H1 (cell line): ENCODE measurements around the gene AKAP12. TPM values are rescaled to one million over a fixed set of nuclear protein-coding genes. Genes with fewer than 3 reads are reported as not detected.

ENCODE experiments used
- CTCF ChIA-PET: fragments of 300-600 bp; sonication (Branson Sonifier 250); formaldehyde crosslinking; loops from one replicate; lab custom pipeline; 2021; ENCODE audit not compliant: partially characterized antibody; lab: Charles Lee
- POLR2A ChIA-PET: fragments of 300-600 bp; sonication (Branson Sonifier 250); formaldehyde crosslinking; loops from one replicate; lab custom pipeline; 2021; ENCODE audit warnings: inconsistent platforms; ENCODE audit not compliant: partially characterized antibody; lab: Charles Lee
- DNase-seq, 2 experiments: peaks; one replicate each; pipeline versions ENCODE4 v3.0.0 to v3.0.0-alpha.2; 2010 to 2022; ENCODE audit warnings: low spot score in 2 of 2, low read depth in 1 of 2, mixed read lengths in 1 of 2
- FAIRE-seq: peaks from 2 replicates; lab custom pipeline; 2011; peaks lifted over from hg19 to GRCh38; lab: Jason Lieb, UNC
- H2AFZ ChIP-seq: 2 replicates; pipeline ENCODE4 v1.8.1; 2012; ENCODE audit warnings: low read length, inconsistent platforms
- H2AK5ac ChIP-seq: 2 replicates; pipeline ENCODE4 v1.6.1; 2013; ENCODE audit warnings: low read depth, low read length
- H2BK120ac ChIP-seq: replicated peaks from 2 replicates; pipeline ENCODE3; 2013; ENCODE audit warnings: low read depth, low read length, inconsistent platforms
- H2BK12ac ChIP-seq: 2 replicates; pipeline ENCODE4 v1.6.1; 2013; ENCODE audit warnings: low read depth, low read length
- H2BK15ac ChIP-seq: 2 replicates; pipeline ENCODE4 v1.6.1; 2013; ENCODE audit warnings: low read length
- H2BK20ac ChIP-seq: 2 replicates; pipeline ENCODE4 v1.6.1; 2013; ENCODE audit warnings: low read length
- H2BK5ac ChIP-seq: 2 replicates; pipeline ENCODE4 v1.6.1; 2013; ENCODE audit warnings: low read depth, low read length
- H3K14ac ChIP-seq: 2 replicates; pipeline ENCODE4 v1.6.1; 2013; ENCODE audit warnings: inconsistent platforms; ENCODE audit not compliant: insufficient read length
- H3K18ac ChIP-seq: 2 replicates; pipeline ENCODE4 v1.6.1; 2013; ENCODE audit warnings: low read length; ENCODE audit errors: extremely low read depth
- H3K23ac ChIP-seq: 2 replicates; pipeline ENCODE4 v1.6.1; 2013; ENCODE audit warnings: inconsistent platforms; ENCODE audit not compliant: insufficient read length
- H3K23me2 ChIP-seq: 2 replicates; pipeline ENCODE4 v1.6.1; 2013; ENCODE audit warnings: low read depth, low read length
- H3K27ac ChIP-seq: 2 replicates; pipeline ENCODE4 v1.6.1; 2011; ENCODE audit warnings: low read depth, low read length, inconsistent platforms
- H3K27me3 ChIP-seq, 4 experiments: replicated peaks in 1 of 4; 1 replicate in 1 of 4; 2 replicates in 3 of 4; pipeline versions ENCODE4 v1.6.1 to v1.8.1; 2011 to 2013; ENCODE audit warnings: low read length in 3 of 4, mild to moderate bottlenecking in 3 of 4, inconsistent platforms in 2 of 4, mixed read lengths in 2 of 4, moderate library complexity in 1 of 4; ENCODE audit not compliant: control insufficient read depth in 3 of 4, insufficient read depth in 3 of 4; ENCODE audit errors: extremely low read depth in 1 of 4
- H3K36me3 ChIP-seq, 4 experiments: 2 replicates each; pipeline versions ENCODE4 v1.6.1 to v1.8.1; 2011 to 2013; ENCODE audit warnings: mild to moderate bottlenecking in 4 of 4, low read length in 3 of 4, moderate library complexity in 2 of 4, control low read depth in 1 of 4, inconsistent platforms in 1 of 4; ENCODE audit not compliant: insufficient read depth in 4 of 4, control insufficient read depth in 2 of 4
- H3K4ac ChIP-seq: replicated peaks from 2 replicates; pipeline ENCODE3; 2013; ENCODE audit warnings: low read length, low read depth, mixed read lengths, inconsistent platforms; ENCODE audit not compliant: insufficient read length
- H3K4me1 ChIP-seq, 4 experiments: replicated peaks in 1 of 4; 1 replicate in 1 of 4; 2 replicates in 3 of 4; pipeline versions ENCODE4 v1.6.1 to v1.8.1; 2011 to 2013; ENCODE audit warnings: low read length in 3 of 4, inconsistent platforms in 2 of 4, mixed read lengths in 1 of 4; ENCODE audit not compliant: insufficient read depth in 4 of 4, control insufficient read depth in 3 of 4
- H3K4me2 ChIP-seq, 2 experiments: 2 replicates each; pipeline versions ENCODE4 v1.6.1 to v1.8.1; 2011 to 2013; ENCODE audit warnings: low read depth in 2 of 2, low read length in 2 of 2, control low read depth in 1 of 2, inconsistent platforms in 1 of 2, mild to moderate bottlenecking in 1 of 2; ENCODE audit not compliant: insufficient read depth in 1 of 2
- H3K4me3 ChIP-seq, 4 experiments: fragments of 200-600, 300-600 bp in 1 of 4; sonication (generic), shearing (Covaris generic), sonication (Bioruptor Twin) in 1 of 4; 2 replicates each; pipeline versions ENCODE4 v1.5.1 to v1.8.1; 2011 to 2016; ENCODE audit warnings: low read length in 4 of 4, low read depth in 3 of 4, control low read depth in 2 of 4, inconsistent platforms in 2 of 4, mild to moderate bottlenecking in 2 of 4, mixed read lengths in 1 of 4, moderate library complexity in 1 of 4; ENCODE audit not compliant: insufficient read depth in 2 of 4; ENCODE audit errors: extremely low read depth in 1 of 4
- H3K56ac ChIP-seq: replicated peaks from 2 replicates; pipeline ENCODE3; 2013; ENCODE audit warnings: low read depth, mild to moderate bottlenecking, mixed read lengths, low read length, inconsistent platforms; ENCODE audit not compliant: insufficient read length
- H3K79me1 ChIP-seq: 2 replicates; pipeline ENCODE4 v1.6.1; 2013; ENCODE audit warnings: low read depth, low read length, control low read depth
- H3K79me2 ChIP-seq, 2 experiments: 2 replicates each; pipeline versions ENCODE4 v1.6.1 to v1.8.1; 2012 to 2013; ENCODE audit warnings: low read length in 2 of 2, mild to moderate bottlenecking in 2 of 2, inconsistent platforms in 1 of 2; ENCODE audit not compliant: insufficient read depth in 2 of 2, control insufficient read depth in 1 of 2
- H3K9ac ChIP-seq, 4 experiments: replicated peaks in 1 of 4; 1 replicate in 1 of 4; 2 replicates in 3 of 4; pipeline versions ENCODE4 v1.6.1 to v1.8.1; 2011 to 2013; ENCODE audit warnings: low read depth in 3 of 4, low read length in 3 of 4, control low read depth in 2 of 4, mild to moderate bottlenecking in 2 of 4, moderate library complexity in 2 of 4, inconsistent platforms in 1 of 4; ENCODE audit errors: extremely low read depth in 1 of 4
- H3K9me3 ChIP-seq, 2 experiments: 2 replicates each; pipeline versions ENCODE4 v1.6.1 to v1.8.1; 2012 to 2013; ENCODE audit warnings: mild to moderate bottlenecking in 2 of 2, moderate library complexity in 2 of 2, control low read depth in 1 of 2, inconsistent platforms in 1 of 2, low read depth in 1 of 2, low read length in 1 of 2, mixed read lengths in 1 of 2; ENCODE audit not compliant: insufficient read depth in 2 of 2
- H4K20me1 ChIP-seq, 2 experiments: replicated peaks in 1 of 2; 2 replicates each; pipeline versions ENCODE3 to v1.8.1; 2011 to 2013; ENCODE audit warnings: inconsistent platforms in 2 of 2, low read length in 2 of 2, mild to moderate bottlenecking in 1 of 2; ENCODE audit not compliant: insufficient read depth in 2 of 2, control insufficient read depth in 1 of 2
- H4K5ac ChIP-seq: 2 replicates; pipeline ENCODE4 v1.6.1; 2013; ENCODE audit warnings: low read length, low read depth, mixed read lengths, inconsistent platforms; ENCODE audit not compliant: insufficient read length
- H4K8ac ChIP-seq: 2 replicates; pipeline ENCODE4 v1.8.0; 2013; ENCODE audit warnings: mild to moderate bottlenecking, moderate library complexity, low read length, inconsistent platforms; ENCODE audit not compliant: insufficient read depth; ENCODE audit errors: extremely low read depth
- H4K91ac ChIP-seq: replicated peaks from 2 replicates; pipeline ENCODE3; 2013; ENCODE audit warnings: low read length, mixed read lengths, inconsistent platforms; ENCODE audit not compliant: insufficient read length
- EZH2 ChIP-seq: fragments of 200-600 bp; sonication (generic); IDR thresholded peaks from 2 replicates; pipeline ENCODE4 v1.7.1; 2012; ENCODE audit warnings: low read depth, mild to moderate bottlenecking, moderate library complexity, low read length, inconsistent platforms; ENCODE audit not compliant: severe bottlenecking
- GTF2F1 ChIP-seq: IDR thresholded peaks from 2 replicates; pipeline ENCODE4 v1.6.1; 2012; ENCODE audit warnings: low read depth, low read length, improper control_type of control experiment, borderline replicate concordance
- WGBS, 2 experiments: shearing (Covaris generic) in 1 of 2; methylation state at CpG; one replicate each; pipeline versions ENCODE4 v1.1.6 to v1.1.7; 2013 to 2015; ENCODE audit warnings: low lambda C conversion rate in 2 of 2, mixed read lengths in 2 of 2, inconsistent platforms in 1 of 2, low coverage in 1 of 2, missing lambda C conversion rate in 1 of 2; ENCODE audit not compliant: insufficient replicate concordance in 2 of 2, insufficient coverage in 1 of 2, insufficient read length in 1 of 2; ENCODE audit errors: extremely low coverage in 1 of 2, missing lambda C conversion rate in 1 of 2; 5-methylcytosine and 5-hydroxymethylcytosine counted together
- polyA plus RNA-seq, 7 experiments: library from polyadenylated mRNA; depleted of rRNA in 3 of 7; stranded (reverse) in 5 of 7; unstranded in 2 of 7; fragments of >200 nt in 5 of 7; fragments of 200-250 nt in 2 of 7; gene quantifications; 1 replicate in 5 of 7; 2 replicates in 1 of 7; 4 replicates in 1 of 7; pipeline versions ENCODE4 v1.2.1 to v1.2.3, GENCODE V29; 2011 to 2013; ENCODE audit warnings: missing spikeins in 2 of 7, mixed read lengths in 2 of 7
- total RNA-seq: library from RNA; stranded (reverse); fragmentation: NEBNext Ultra II Directional; extraction: Animal tissue kit (Norgen Biotek cat#: 25700); gene quantifications from 2 replicates; pipeline ENCODE4 v1.2.1, GENCODE V29; 2021
- TF ChIP-seq, protein P1 (sequence below), 3 experiments: IDR thresholded peaks; 1 replicate in 2 of 3; 2 replicates in 1 of 3; pipeline versions ENCODE4 v1.5.1 to v1.6.1; 2011; ENCODE audit warnings: low read length in 3 of 3, mild to moderate bottlenecking in 3 of 3, inconsistent platforms in 2 of 3, low read depth in 1 of 3, moderate library complexity in 1 of 3; ENCODE audit not compliant: insufficient read depth in 1 of 3; ENCODE audit errors: control extremely low read depth in 1 of 3
- TF ChIP-seq, protein P2 (sequence below): IDR thresholded peaks from 2 replicates; pipeline ENCODE4 v1.6.1; 2011; ENCODE audit warnings: low read depth, mild to moderate bottlenecking, low read length; ENCODE audit not compliant: insufficient read depth

Gene AKAP12
- total and polyA plus RNA-seq, 2 of the 8 experiments (the other 6 are each of a cell fraction or from before 2014, with no cell fraction given) = 14.6 to 79.2 TPM

DNA sequence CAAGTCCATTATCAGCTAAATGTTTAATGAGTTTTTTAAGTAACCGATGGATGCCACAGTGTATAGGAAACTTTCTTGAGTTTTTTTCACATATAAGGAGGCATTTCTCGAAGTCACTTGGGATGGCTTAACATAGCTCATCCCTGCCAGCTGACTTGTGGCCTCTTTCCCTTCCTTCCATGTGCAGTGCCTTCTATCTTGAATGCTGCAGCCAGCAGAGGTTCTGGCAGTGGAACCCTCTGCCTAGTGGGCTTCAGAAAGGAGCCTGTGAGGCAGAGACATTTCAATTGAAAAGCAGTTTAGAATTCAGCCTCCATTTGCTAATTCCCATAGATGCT, 51.9 kb downstream of the AKAP12 start:
- no peak for FAIRE-seq
- H4K20me1 ChIP-seq = peaks cover 0 to 9% of the 10 kb centered on the region in 2 experiments
- no peak overlapping the region for H2BK5ac ChIP-seq
- H3K56ac ChIP-seq = no peak overlapping the region
- H3K4me2 ChIP-seq = no peak overlapping the region
- no peak overlapping the region for H2BK12ac ChIP-seq
- H3K14ac ChIP-seq = no peak overlapping the region
- no peak overlapping the region for H4K91ac ChIP-seq
- no peaks in the 10 kb centered on the region for H3K27me3 ChIP-seq
- H3K4me1 ChIP-seq = peaks cover 0 to 5% (median 2%) of the 10 kb centered on the region in 4 experiments; a peak in 5 of 7 replicates
- H2BK20ac ChIP-seq = no peak overlapping the region
- POLR2A ChIA-PET = no interaction called here
- H2AFZ ChIP-seq = no peak overlapping the region
- CTCF ChIA-PET = interaction anchor here (0.8 to 2.4 kb wide), 5 partner anchors 9 to 277 kb away, joined by 3 to 10 read pairs (median 8); no protein-coding TSS in a partner anchor
- no peaks in the 10 kb centered on the region for H3K36me3 ChIP-seq
- no peaks in the 10 kb centered on the region for H3K23me2 ChIP-seq
- H2BK120ac ChIP-seq = no peak overlapping the region
- no peak overlapping the region for H3K27ac ChIP-seq
- H2BK15ac ChIP-seq = no peak overlapping the region
- WGBS, 2 experiments = 90% methylated on average over 2 of the region's 2 CpGs; no CpG with 5 or more reads in 1 of the 2 experiments
- no peak overlapping the region for H3K9ac ChIP-seq
- no peaks in the 10 kb centered on the region for H3K9me3 ChIP-seq
- no peak overlapping the region for H3K18ac ChIP-seq
- TF ChIP-seq EZH2 = no peak
- TF ChIP-seq GTF2F1 = no peak
- TF ChIP-seq, protein P1, sequence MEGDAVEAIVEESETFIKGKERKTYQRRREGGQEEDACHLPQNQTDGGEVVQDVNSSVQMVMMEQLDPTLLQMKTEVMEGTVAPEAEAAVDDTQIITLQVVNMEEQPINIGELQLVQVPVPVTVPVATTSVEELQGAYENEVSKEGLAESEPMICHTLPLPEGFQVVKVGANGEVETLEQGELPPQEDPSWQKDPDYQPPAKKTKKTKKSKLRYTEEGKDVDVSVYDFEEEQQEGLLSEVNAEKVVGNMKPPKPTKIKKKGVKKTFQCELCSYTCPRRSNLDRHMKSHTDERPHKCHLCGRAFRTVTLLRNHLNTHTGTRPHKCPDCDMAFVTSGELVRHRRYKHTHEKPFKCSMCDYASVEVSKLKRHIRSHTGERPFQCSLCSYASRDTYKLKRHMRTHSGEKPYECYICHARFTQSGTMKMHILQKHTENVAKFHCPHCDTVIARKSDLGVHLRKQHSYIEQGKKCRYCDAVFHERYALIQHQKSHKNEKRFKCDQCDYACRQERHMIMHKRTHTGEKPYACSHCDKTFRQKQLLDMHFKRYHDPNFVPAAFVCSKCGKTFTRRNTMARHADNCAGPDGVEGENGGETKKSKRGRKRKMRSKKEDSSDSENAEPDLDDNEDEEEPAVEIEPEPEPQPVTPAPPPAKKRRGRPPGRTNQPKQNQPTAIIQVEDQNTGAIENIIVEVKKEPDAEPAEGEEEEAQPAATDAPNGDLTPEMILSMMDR (IDR thresholded peaks at IDR 0.05; ENCODE audit: control extremely low read depth in 1 of 3, insufficient read depth in 1 of 3, low read depth in 1 of 3, low read length in 3 of 3) = no peak
- TF ChIP-seq, protein P2, sequence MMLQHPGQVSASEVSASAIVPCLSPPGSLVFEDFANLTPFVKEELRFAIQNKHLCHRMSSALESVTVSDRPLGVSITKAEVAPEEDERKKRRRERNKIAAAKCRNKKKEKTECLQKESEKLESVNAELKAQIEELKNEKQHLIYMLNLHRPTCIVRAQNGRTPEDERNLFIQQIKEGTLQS = no peak
- peaks cover 0 to 23% of the 10 kb centered on the region in 2 experiments; a peak in 2 of 4 replicates for H3K79me2 ChIP-seq
- no peak overlapping the region for H4K5ac ChIP-seq
- H4K8ac ChIP-seq = no peak overlapping the region; the same call in 1 of the 2 replicates
- H2AK5ac ChIP-seq = no peak overlapping the region
- no peak for DNase-seq
- peaks cover 2% of the 10 kb centered on the region; the same call in 1 of the 2 replicates for H3K79me1 ChIP-seq
- H3K4me3 ChIP-seq = no peak overlapping the region
- H3K23ac ChIP-seq = no peak overlapping the region
- H3K4ac ChIP-seq = no peak overlapping the region
